Activated CD8-positive, alpha-beta T cell treated with anti-CD3 and anti-CD28 coated beads for 36 hours (primary cell): ENCODE results near the gene ZC3H15. TPM values are rescaled to one million over a fixed set of nuclear protein-coding genes. Genes with fewer than 3 reads are reported as not detected.

Experiments
- ATAC-seq: fragments of 200-7000 bp; cut with Tn5 transposase; one replicate; pipeline ENCODE4 v1.10.0; 2021; ENCODE audit warnings: mild to moderate bottlenecking, moderate library complexity
- CTCF ChIA-PET: fragments of 350-600 bp; sonication (Branson Sonifier 250); formaldehyde crosslinking; loops from one replicate; lab custom pipeline; 2021; ENCODE audit warnings: antibody characterized with exemption; lab: Charles Lee
- POLR2A ChIA-PET: fragments of 350-600 bp; sonication (Branson Sonifier 250); formaldehyde crosslinking; loops from one replicate; lab custom pipeline; 2021; ENCODE audit warnings: antibody characterized with exemption; lab: Charles Lee
- DNase-seq: peaks from one replicate; pipeline ENCODE4 v3.0.0-alpha.2; 2020
- H3K27ac Mint-ChIP-seq: one replicate; pipeline ENCODE4 v1.8.0; 2021; ENCODE audit warnings: mild to moderate bottlenecking, mixed read lengths
- H3K27me3 Mint-ChIP-seq: one replicate; pipeline ENCODE4 v1.8.0; 2021; ENCODE audit warnings: mixed read lengths
- H3K36me3 Mint-ChIP-seq: one replicate; pipeline ENCODE4 v1.8.0; 2021; ENCODE audit warnings: low read depth, mixed read lengths
- H3K4me1 Mint-ChIP-seq: one replicate; pipeline ENCODE4 v1.8.0; 2021; ENCODE audit warnings: low read depth, mixed read lengths
- H3K4me3 Mint-ChIP-seq: one replicate; pipeline ENCODE4 v1.8.0; 2021; ENCODE audit warnings: mild to moderate bottlenecking, moderate library complexity, mixed read lengths
- H3K9me3 Mint-ChIP-seq: one replicate; pipeline ENCODE4 v1.8.0; 2021; ENCODE audit warnings: mixed read lengths
- intact Hi-C: fragments of 100-400 bp; cut with micrococcal nuclease; formaldehyde crosslinking; loops from one replicate; pipeline ENCODE4 v1.10.0; 2022
- total RNA-seq, 2 experiments: library from RNA; stranded (reverse); gene quantifications; one replicate each; pipeline ENCODE4 v1.2.3, GENCODE V29; 2021
- TF ChIP-seq, protein P1 (sequence below): fragments of 200-600 bp; IDR thresholded peaks from one replicate; pipeline ENCODE4 v1.8.0; 2022; ENCODE audit warnings: antibody characterized with exemption, mild to moderate bottlenecking

ZC3H15 gene
- total RNA-seq, 2 experiments from 2014 or later = 101 to 106 TPM

DNA sequence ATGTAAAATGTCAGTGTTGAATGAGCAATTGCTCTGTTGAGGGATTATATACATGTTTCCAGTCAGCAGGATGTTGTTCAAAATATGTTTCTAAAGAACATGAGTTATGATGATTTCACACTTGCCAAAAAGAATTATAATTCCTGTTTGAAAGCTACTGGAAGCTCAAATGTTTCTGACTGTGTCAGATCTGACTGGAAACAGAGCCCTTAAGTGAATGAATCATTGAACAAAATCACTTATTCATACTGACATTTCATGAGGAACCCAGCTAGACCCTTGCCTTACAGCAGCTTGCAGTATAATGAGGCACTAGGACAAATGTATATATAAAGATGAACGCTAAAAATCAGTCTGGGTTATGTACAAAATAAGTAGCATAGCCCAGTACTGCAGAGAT lies 68.4 kb downstream of the ZC3H15 start:
- no peak overlapping the region for H3K4me3 Mint-ChIP-seq
- POLR2A ChIA-PET = no interaction called here
- no peaks in the 10 kb centered on the region for H3K36me3 Mint-ChIP-seq
- peaks cover 3% of the 10 kb centered on the region for H3K27me3 Mint-ChIP-seq
- DNase-seq (no peak), ATAC-seq (no peak)
- intact Hi-C loops = no loop called here
- no peaks in the 10 kb centered on the region for H3K4me1 Mint-ChIP-seq
- H3K27ac Mint-ChIP-seq = no peak overlapping the region
- TF ChIP-seq, protein P1, sequence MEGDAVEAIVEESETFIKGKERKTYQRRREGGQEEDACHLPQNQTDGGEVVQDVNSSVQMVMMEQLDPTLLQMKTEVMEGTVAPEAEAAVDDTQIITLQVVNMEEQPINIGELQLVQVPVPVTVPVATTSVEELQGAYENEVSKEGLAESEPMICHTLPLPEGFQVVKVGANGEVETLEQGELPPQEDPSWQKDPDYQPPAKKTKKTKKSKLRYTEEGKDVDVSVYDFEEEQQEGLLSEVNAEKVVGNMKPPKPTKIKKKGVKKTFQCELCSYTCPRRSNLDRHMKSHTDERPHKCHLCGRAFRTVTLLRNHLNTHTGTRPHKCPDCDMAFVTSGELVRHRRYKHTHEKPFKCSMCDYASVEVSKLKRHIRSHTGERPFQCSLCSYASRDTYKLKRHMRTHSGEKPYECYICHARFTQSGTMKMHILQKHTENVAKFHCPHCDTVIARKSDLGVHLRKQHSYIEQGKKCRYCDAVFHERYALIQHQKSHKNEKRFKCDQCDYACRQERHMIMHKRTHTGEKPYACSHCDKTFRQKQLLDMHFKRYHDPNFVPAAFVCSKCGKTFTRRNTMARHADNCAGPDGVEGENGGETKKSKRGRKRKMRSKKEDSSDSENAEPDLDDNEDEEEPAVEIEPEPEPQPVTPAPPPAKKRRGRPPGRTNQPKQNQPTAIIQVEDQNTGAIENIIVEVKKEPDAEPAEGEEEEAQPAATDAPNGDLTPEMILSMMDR = no peak
- CTCF ChIA-PET = interaction anchor here (1.9 kb wide), 1 partner anchor 35 kb away, joined by 5 read pairs; the partner anchor contains the start of gene ITGAV
- no peaks in the 10 kb centered on the region for H3K9me3 Mint-ChIP-seq

DNA sequence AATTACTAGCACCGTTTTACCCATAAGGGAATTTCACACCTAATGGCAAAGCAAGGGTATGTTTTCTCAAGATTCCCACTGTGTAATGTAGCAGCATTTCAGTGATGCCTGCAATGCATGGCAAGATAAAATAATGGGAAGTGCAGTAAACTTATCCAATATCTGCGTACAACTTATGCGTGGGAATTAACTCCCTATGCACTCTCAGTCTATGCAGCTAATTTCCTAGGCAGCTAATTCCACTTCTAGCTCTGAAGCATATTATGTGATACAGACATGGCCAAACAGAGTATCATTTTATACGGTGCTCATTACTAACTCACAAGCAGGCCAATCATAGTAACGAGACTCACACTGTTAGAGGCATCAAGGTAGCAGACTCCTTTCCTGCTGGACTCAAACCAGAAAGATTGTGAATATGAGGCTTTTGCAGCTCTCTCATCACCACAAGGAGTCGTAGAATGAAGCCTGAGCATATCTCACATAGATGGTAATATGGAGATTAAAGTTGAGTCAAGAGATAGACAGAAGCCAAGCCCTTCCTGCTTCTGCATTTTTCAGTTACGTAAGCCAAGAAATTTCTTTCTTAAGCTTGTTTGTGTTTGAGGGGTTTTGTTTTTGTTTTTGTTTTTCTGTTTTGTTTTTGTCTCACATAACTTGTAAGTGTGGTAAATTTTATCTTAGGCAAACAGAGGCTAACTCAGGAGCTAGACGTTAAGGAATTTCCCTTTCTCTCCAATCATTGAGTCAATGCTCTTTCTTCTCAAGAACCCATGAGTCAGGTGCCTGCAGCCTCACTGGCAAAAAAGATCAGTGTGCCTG lies 69.0 kb downstream of the ZC3H15 start:
- no peak overlapping the region for H3K4me3 Mint-ChIP-seq

DNA sequence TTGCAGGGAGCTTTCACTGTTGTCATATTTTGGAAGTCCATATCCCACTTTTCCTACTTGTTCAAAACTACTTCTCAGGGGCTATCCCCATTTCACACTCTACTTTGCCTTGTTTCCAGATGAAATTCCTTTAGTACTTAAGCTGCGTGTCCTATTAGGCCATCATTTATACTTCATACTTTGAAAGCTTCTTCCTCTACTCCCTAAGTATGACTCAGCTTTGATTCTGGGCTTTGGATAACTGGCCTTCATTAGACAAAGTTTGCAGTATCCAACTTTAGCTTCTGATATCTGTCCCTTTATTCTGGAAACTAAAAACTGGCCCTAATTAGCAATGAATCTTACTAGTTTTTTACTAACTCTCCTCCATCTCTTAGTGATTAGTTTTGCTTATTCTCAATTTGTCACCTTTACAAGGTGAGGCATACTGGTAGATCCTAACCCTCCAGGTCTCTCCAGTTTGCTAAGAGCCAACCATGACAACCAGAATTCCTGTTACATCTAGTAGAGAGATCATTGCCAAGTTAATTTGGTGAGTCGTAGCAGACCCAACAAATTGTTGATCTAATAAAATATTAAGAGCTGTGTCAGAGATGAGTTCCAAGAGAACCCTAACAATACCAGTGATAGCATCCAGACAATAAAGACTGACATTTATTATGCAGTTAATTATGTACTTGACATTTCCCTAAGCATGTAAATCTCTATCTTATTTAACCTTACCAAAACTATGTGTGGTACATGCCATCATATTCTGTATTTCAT lies 72.6 kb downstream of the ZC3H15 start:
- Mint-ChIP-seq H3K4me1 (no peaks in the 10 kb centered on the region), H3K4me3 (no peak overlapping the region), H3K36me3 (no peaks in the 10 kb centered on the region), H3K27ac (no peak overlapping the region), H3K9me3 (no peaks in the 10 kb centered on the region), H3K27me3 (peaks cover 6% of the 10 kb centered on the region)
- DNase-seq (no peak), ATAC-seq (no peak)
- intact Hi-C loops = no loop called here
- TF ChIP-seq, protein P1 = no peak
- ChIA-PET POLR2A (no interaction called here), CTCF (interaction anchor here (1.2 kb wide), 1 partner anchor 25 kb away, joined by 3 read pairs; no protein-coding TSS in a partner anchor)

More for the DNA sequence above, 69.0 kb downstream of the ZC3H15 start:
- intact Hi-C loops = no loop called here
- ChIA-PET CTCF (no interaction called here), POLR2A (interaction anchor here (0.6 to 1.1 kb wide), 2 partner anchors 34 to 642 kb away, joined by 3 read pairs; partner anchors contain the start of gene ITGAV)
- Mint-ChIP-seq H3K36me3 (no peaks in the 10 kb centered on the region), H3K27ac (no peak overlapping the region), H3K9me3 (no peaks in the 10 kb centered on the region), H3K27me3 (peaks cover 3% of the 10 kb centered on the region), H3K4me1 (no peaks in the 10 kb centered on the region)
- TF ChIP-seq, protein P1 = no peak
- DNase-seq = no peak
- no peak for ATAC-seq

Other genes with a start within 250 kb of the ZC3H15 start
- gene ITGAV, start 103.8 kb downstream of the ZC3H15 start, total RNA-seq = 1 to 10 TPM; 4.7 to 7.5 TPM
- under 1 TPM; 0.31 to 0.83 TPM for gene FAM171B, start 207.8 kb downstream of the ZC3H15 start, total RNA-seq